ENCODE data around the gene RLBP1.

Gene RLBP1

DNA sequence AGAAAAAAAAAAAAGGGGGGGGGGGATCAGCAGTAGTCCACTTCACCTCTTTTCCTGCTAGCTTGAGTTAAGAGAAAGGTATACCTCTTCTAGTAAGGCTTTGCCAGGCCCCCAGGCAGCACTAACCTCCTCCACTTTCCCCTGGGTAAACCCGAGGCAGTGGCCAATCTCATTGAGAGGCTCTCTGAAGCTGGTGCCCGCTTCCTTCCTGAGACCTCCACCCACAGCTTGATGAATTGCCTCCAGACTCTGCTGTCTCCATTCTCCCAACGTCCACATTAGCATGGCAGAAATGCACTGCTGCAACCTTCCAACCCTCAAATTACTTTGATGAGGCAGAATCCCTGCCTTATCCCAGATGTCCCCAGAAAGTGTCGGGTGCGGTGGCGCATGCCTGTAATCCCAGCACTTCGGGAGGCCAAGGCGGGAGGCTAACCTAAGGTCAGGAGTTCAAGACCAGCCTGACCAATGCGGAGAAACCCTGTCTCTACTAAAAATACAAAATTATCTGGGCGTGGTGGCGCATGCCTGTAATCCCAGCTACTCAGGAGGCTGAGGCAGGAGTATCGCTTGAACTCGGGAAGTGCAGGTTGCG, 15.3 kb downstream of the RLBP1 start:
- peak in 1 of 2 donors; percentile 8 for DNase-seq

DNA sequence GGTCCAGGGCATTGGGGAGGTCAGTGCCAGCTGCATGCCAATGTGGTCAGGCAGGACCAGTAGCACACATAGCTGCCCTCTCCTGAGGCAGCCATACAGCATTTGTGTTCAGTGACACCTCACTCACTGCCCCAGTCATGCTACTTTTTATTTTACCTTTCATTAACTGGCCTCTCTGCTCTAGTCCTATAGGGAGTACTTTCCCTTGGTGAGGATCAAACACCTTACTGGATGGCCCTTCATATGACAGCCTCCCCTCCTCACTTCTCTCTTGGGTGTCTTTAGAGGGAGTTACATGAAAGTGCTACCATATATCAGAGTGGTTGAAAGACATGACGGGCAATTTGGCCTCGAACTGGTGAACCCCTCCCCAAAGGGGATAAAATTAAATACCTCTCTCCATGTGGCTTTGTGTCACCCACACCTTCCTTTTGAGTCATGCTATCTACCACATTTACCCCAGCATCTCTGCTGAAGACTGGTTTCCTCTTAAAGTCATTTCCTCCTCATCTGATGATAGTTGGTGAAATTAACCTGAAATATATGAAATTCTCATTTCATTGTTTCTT, 17.6 kb downstream of the RLBP1 start:
- peak; percentile 7 to 18 for DNase-seq

DNA sequence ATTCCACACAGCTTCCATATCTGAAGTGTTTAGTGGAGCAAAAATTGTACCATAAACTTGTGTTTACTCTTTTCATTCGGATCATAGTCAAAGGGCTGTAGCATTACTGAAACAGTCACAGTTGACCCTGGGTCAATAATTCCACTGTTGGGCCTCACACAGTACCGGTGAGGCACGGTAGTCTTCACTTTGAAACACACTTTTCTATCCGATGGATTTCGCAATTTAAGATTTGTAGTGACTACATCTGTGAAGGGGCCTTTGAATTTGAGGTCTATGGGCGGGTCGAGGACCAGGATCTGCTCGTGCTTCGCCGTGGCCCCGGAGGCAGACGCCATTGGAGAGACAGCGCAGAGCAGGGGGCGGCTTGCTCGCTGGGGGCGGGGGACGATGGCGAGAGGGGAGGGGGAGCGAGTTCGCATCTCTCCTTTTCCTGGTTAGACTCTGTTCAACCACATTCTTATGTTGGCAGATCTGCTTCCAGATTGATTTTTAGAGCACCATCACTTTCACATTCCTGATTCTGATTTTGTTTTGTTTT, 19.8 kb downstream of the RLBP1 start:
- no peak for DNase-seq

DNA sequence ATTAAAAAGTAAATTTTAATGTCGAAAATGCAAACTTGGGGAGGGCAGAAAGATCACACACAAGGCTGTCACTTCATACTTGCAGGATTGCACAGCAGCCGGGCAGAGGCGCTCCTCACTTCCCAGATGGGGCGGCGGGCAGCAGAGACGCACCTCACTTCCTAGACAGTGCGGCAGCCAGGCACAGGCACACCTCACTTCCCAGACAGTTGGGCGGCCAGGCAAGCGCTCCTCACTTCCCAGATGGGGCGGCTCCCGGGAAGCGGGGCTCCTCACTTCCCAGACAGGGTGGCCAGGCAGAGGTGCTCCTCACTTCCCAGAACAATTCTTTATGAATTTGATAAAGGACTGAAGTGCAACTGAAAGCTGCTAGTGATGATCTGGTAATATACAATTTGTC, 21.2 kb downstream of the RLBP1 start:
- DNase-seq, result no peak

GRCh38 chr15:89199746-89200145, 21.6 kb downstream of the RLBP1 start:
- no peak for DNase-seq

DNA sequence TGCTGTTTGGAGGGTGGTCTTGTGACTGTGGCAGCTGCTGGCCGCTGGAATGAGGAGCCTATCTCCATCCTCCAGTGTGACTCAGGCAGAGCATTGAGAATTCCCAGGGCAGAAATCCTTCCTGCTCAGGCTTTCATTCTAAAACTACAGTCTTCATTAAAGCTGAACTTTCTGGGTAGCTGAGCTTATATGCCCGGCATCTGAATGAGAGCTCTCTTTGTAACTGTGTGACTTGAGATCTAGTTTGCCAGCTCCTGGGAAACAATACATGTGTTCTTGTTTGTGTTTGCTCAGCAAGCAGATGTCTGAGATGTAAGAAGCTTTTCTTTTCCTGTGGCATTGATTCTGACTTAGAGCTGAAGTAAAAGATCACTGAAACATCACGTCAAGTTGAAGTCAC, 22.4 kb downstream of the RLBP1 start:
- no peak for DNase-seq

GRCh38 chr15:89198196-89198595, 23.2 kb downstream of the RLBP1 start:
- DNase-seq, result no peak

- DNase-seq, result no peak
These were observed 23.8 kb downstream of the RLBP1 start for GRCh38 chr15:89197503-89197971.

GRCh38 chr15:89196994-89197393, 24.4 kb downstream of the RLBP1 start:
- DNase-seq, result no peak

GRCh38 chr15:89196241-89196640, 25.1 kb downstream of the RLBP1 start:
- no peak for DNase-seq

DNA sequence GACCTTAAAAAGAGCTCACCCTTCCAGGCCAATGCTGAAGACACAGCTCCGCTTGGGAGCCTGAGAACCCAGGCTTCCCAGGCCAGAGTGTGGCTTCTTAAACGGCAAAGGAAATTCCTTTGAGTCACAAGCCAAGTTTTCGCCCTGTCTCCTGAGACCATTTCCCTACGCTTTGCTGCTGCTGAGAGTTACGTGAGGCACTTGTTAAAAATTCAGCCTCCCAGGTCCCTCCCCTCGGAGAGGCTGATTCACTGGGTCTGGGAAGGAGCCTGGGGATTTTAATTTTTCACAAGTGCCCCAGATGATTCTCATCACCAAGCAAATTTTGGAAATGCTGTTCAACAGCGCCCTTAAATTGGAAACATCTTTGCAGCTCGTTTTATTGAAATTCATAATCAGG, 25.5 kb downstream of the RLBP1 start:
- no peak for DNase-seq

DNA sequence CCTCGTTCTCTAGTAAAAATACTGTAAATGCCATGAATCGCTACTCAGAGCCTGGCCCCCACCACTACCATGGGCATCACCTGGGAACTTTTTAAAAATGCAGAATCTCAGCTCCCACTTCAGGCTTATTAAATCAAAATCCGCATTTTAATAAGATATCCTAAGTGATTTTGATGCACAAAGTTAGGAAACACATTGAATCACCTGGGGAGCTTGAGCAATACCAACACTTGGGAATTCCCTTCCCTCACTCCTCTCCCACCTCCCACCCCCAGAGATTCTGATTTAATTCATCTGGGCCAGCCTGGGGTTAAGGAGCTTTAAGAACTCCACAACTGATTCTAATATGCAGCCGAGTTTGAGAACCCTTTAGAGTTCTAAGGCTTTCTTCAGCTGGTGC, 26.8 kb downstream of the RLBP1 start:
- DNase-seq, result no peak

DNA sequence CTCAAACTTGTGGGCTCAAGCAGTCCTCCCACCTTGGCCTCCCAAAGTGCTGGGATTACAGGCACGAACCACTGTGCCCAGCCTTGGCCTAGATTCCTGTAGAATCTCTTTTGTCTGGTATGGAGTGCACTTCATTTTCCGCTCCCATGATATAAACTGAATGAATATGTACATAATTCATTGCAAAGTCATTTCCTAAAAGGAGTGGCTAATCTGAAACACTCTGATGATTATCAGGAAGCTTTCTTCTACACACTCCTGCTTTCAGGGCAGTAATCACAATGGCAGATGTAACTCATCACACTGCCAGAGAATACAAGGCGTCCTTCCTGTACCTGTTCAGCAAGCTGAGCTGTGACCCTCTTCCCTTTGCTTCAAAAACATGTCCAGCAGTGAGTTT, 28.6 kb downstream of the RLBP1 start:
- no peak for DNase-seq

GRCh38 chr15:89192136-89192535, 29.2 kb downstream of the RLBP1 start:
- DNase-seq, result no peak

DNA sequence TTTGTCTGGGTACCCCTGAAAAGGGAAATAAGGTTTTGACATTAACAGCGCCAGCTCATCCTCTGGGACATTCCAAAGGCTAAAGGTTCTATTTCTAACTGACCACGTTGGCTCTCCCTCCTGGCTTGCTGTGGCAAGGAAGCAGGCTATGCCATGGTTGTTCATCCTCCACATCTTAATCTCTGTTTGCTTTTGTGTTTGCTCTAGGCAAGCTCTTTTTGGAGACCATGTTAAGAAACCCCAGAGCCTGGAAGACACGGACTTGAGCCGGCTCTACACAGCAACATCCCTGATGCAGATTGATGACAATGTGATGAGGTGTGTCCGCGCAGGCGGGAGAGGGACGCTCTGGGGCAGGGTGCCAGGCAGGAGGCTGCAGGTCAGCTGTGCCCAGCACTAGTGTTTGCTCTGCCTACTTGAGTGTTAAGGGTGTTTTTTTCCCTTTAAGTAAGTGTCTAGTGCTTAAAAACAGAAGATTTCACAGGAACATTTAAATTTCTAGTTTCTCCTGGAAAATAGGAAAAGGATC, 33.3 kb downstream of the RLBP1 start:
- DNase-seq, result no peak

DNA sequence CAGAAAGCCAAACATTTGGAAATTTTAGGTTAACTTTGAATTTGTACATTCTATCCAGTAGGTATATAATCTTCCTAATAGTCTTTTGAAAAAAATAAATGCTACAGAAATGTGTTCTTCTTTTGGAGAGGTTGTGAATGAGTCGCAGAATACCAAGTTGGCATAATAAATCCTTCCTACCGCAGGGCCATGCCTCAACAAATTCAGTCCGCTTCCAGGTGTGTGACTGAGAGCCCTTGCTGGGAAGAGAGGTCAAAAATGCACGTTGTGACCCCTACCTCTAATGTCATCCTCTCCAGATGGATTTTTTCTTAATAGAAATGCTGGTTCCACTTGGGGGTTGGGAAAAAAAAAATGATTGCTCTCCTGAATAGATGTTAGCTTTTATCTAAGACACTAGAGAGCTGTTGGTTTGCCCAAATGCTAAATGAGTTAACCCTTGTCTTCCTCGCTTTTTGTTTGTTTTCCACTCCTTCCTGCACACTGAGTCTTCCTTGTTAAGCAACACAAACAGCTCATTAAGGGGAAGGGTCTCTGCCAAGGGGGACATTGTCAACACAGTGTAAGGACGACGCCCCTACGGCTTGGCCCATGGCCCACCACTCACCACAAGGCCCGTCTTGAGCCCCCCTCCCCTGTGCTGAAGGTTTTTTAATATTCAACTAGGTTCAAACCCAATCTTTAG, 33.9 kb downstream of the RLBP1 start:
- no peak for DNase-seq

GRCh38 chr15:89186803-89187202, 34.6 kb downstream of the RLBP1 start:
- no peak for DNase-seq

- DNase-seq, result no peak
These were observed 36.4 kb downstream of the RLBP1 start for GRCh38 chr15:89184886-89185526.

- DNase-seq, result no peak
These were observed 37.0 kb downstream of the RLBP1 start for GRCh38 chr15:89184357-89184756.

GRCh38 chr15:89179966-89180875, 41.2 kb downstream of the RLBP1 start:
- DNase-seq, result no peak

DNA sequence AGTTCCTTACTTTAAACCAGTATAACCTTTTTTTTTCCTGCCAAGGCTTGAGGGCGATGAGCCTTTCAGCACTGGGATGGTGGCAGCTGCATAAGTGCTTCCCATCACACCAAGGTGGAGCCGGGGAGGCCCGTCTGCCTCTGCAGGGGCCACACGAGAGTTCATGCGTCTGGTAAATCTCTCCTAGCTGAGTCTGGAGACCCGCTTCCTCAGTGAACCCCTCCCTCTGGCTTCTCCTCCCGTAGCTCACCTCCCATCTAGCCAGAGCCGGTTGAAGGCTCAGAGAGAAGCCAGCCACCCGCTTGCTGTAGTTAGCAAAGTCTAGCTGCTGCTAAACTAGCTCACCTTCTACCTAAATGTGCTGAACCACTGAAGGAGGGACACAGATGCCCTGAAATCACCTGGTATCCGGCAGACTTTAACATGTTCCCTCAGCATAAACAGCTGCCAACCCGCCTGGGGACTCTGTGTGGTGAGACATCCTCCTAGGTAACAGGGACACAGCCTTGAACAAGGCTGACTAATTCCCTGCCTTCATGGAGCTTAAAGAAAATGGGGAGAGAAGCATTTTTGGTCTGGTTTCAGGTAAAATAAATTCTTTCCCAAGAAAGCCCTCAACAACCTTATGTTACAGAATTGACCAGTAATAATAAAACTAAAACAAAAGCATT, 42.9 kb downstream of the RLBP1 start:
- DNase-seq, result no peak
